Measurements from ENCODE around the gene TRPV3. TPM values are rescaled to one million over a fixed set of nuclear protein-coding genes. Genes with fewer than 3 reads are reported as not detected.
"Not testable (repeated sequence)": the region's sequence is repeated elsewhere in the genome, so short reads cannot be mapped to it uniquely, and the experiment has no call there.

Gene TRPV3
- total RNA-seq, 1 experiment from 2014 or later = 3.6 TPM

- DNase-seq = no peak
- BruUV-seq (replicated peaks) = no TSS peak
- ChIA-PET CTCF (no interaction called here), POLR2A (ENCODE audit: unreplicated experiment) (no interaction called here)
- Histone ChIP-seq H3K9me2 (replicated peaks; ENCODE audit: low read length) (no peaks in the 10 kb centered on the region), H3K9me3 (ENCODE audit: low read length) (no peaks in the 10 kb centered on the region), H3K9ac (ENCODE audit: low read length) (no peak overlapping the region), H3F3A (ENCODE audit: low read length, unreplicated experiment) (no peaks in the 10 kb centered on the region), H3K4me1 (ENCODE audit: insufficient read depth, low read length) (no peaks in the 10 kb centered on the region), H3K4me3 (ENCODE audit: low read length) (no peak overlapping the region), H3K27me3 (ENCODE audit: low read length) (no peaks in the 10 kb centered on the region), H2AFZ (ENCODE audit: low read length) (no peak overlapping the region), H3K36me3 (ENCODE audit: low read depth, low read length) (no peaks in the 10 kb centered on the region), H3K4me2 (ENCODE audit: low read length) (no peak overlapping the region), H3K27ac (ENCODE audit: low read length) (no peak overlapping the region), H3K79me2 (ENCODE audit: low read length) (no peaks in the 10 kb centered on the region), H4K20me1 (ENCODE audit: low read length) (no peaks in the 10 kb centered on the region)
- TF ChIP-seq EZH2 (IDR thresholded peaks at IDR 0.05; ENCODE audit: low read length, unreplicated experiment) (no peak), CTCF (conservative IDR thresholded peaks at IDR 0.05; ENCODE audit: low read depth, low read length) (no peak), EZH2phosphoT487 (IDR thresholded peaks at IDR 0.05; ENCODE audit: borderline replicate concordance, low read length) (no peak)
- no peak for ATAC-seq
- intact Hi-C loops (cut with micrococcal nuclease) = no loop called here
Measured at GRCh38 chr17:3585826-3586225, 28.2 kb upstream of the TRPV3 start.

GRCh38 chr17:3583456-3583855, 25.8 kb upstream of the TRPV3 start:
- ChIA-PET CTCF (no interaction called here), POLR2A (ENCODE audit: unreplicated experiment) (no interaction called here)
- BruUV-seq (replicated peaks) = no TSS peak
- Histone ChIP-seq H3K9me3 (ENCODE audit: low read length) (no peaks in the 10 kb centered on the region), H3K27me3 (ENCODE audit: low read length) (no peaks in the 10 kb centered on the region), H4K20me1 (ENCODE audit: low read length) (no peaks in the 10 kb centered on the region), H3F3A (ENCODE audit: low read length, unreplicated experiment) (no peaks in the 10 kb centered on the region), H2AFZ (ENCODE audit: low read length) (no peak overlapping the region), H3K4me1 (ENCODE audit: insufficient read depth, low read length) (no peaks in the 10 kb centered on the region), H3K9me2 (replicated peaks; ENCODE audit: low read length) (no peaks in the 10 kb centered on the region), H3K4me3 (ENCODE audit: low read length) (no peak overlapping the region), H3K4me2 (ENCODE audit: low read length) (no peak overlapping the region), H3K27ac (ENCODE audit: low read length) (no peak overlapping the region), H3K79me2 (ENCODE audit: low read length) (no peaks in the 10 kb centered on the region), H3K36me3 (ENCODE audit: low read depth, low read length) (peaks cover 5% of the 10 kb centered on the region; the same call in 1 of the 2 replicates), H3K9ac (ENCODE audit: low read length) (no peak overlapping the region)
- DNase-seq (no peak), ATAC-seq (no peak)
- intact Hi-C loops (cut with micrococcal nuclease) = no loop called here
- no peak for TF ChIP-seq EZH2phosphoT487 (IDR thresholded peaks at IDR 0.05; ENCODE audit: borderline replicate concordance, low read length)
- TF ChIP-seq CTCF (conservative IDR thresholded peaks at IDR 0.05; ENCODE audit: low read depth, low read length) = no peak
- no peak for TF ChIP-seq EZH2 (IDR thresholded peaks at IDR 0.05; ENCODE audit: low read length, unreplicated experiment)

- H3K9me3 ChIP-seq (ENCODE audit: low read length) = no peaks in the 10 kb centered on the region
- no peak overlapping the region for H3K4me2 ChIP-seq (ENCODE audit: low read length)
- no peak overlapping the region for H2AFZ ChIP-seq (ENCODE audit: low read length)
- no peak for ATAC-seq
- H3K9me2 ChIP-seq (replicated peaks; ENCODE audit: low read length) = no peaks in the 10 kb centered on the region
- POLR2A ChIA-PET (ENCODE audit: unreplicated experiment) = no interaction called here
- H3K79me2 ChIP-seq (ENCODE audit: low read length) = no peaks in the 10 kb centered on the region
- H3K4me3 ChIP-seq (ENCODE audit: low read length) = no peak overlapping the region
- H3K9ac ChIP-seq (ENCODE audit: low read length) = no peak overlapping the region
- DNase-seq = no peak
- H3K36me3 ChIP-seq (ENCODE audit: low read depth, low read length) = peaks cover 5% of the 10 kb centered on the region; the same call in 1 of the 2 replicates
- CTCF ChIA-PET = no interaction called here
- H4K20me1 ChIP-seq (ENCODE audit: low read length) = no peaks in the 10 kb centered on the region
- no peak overlapping the region for H3K27ac ChIP-seq (ENCODE audit: low read length)
- TF ChIP-seq EZH2phosphoT487 (IDR thresholded peaks at IDR 0.05; ENCODE audit: borderline replicate concordance, low read length) (no peak), CTCF (conservative IDR thresholded peaks at IDR 0.05; ENCODE audit: low read depth, low read length) (no peak), EZH2 (IDR thresholded peaks at IDR 0.05; ENCODE audit: low read length, unreplicated experiment) (no peak)
- BruUV-seq (replicated peaks) = no TSS peak
- no peaks in the 10 kb centered on the region for H3K4me1 ChIP-seq (ENCODE audit: insufficient read depth, low read length)
- no peaks in the 10 kb centered on the region for H3F3A ChIP-seq (ENCODE audit: low read length, unreplicated experiment)
- intact Hi-C loops (cut with micrococcal nuclease) = no loop called here
- no peaks in the 10 kb centered on the region for H3K27me3 ChIP-seq (ENCODE audit: low read length)
Measured at GRCh38 chr17:3582915-3583314, 25.3 kb upstream of the TRPV3 start.

- DNase-seq; H3K27me3 ChIP-seq (ENCODE audit: low read length); H3K36me3 ChIP-seq (ENCODE audit: low read depth, low read length); POLR2A ChIA-PET (ENCODE audit: unreplicated experiment); H3K4me3 ChIP-seq (ENCODE audit: low read length); H3K9me2 ChIP-seq (replicated peaks; ENCODE audit: low read length); BruUV-seq (replicated peaks); H2AFZ ChIP-seq (ENCODE audit: low read length); H3F3A ChIP-seq (ENCODE audit: low read length, unreplicated experiment); H4K20me1 ChIP-seq (ENCODE audit: low read length); intact Hi-C loops (cut with micrococcal nuclease); H3K27ac ChIP-seq (ENCODE audit: low read length); H3K79me2 ChIP-seq (ENCODE audit: low read length); H3K4me2 ChIP-seq (ENCODE audit: low read length); CTCF ChIA-PET; H3K9me3 ChIP-seq (ENCODE audit: low read length); ATAC-seq; H3K9ac ChIP-seq (ENCODE audit: low read length): not testable (repeated sequence)
- H3K4me1 ChIP-seq (ENCODE audit: insufficient read depth, low read length) = peaks cover 22% of the 10 kb centered on the region
Measured at GRCh38 chr17:3578667-3579066, 21.1 kb upstream of the TRPV3 start.
